NT2/D1 (cell line): ENCODE measurements around the gene GPC6.

Experiments used
- SUZ12 ChIP-seq: IDR thresholded peaks from 2 replicates; pipeline ENCODE4 v1.6.1; 2011; ENCODE audit not compliant: insufficient read length, insufficient read depth; ENCODE audit errors: extremely low read depth
- YY1 ChIP-seq: IDR thresholded peaks from 2 replicates; pipeline ENCODE4 v1.6.1; 2011; ENCODE audit not compliant: insufficient read length, insufficient read depth
- ZNF274 ChIP-seq: IDR thresholded peaks from 2 replicates; pipeline ENCODE4 v1.6.1; 2011; ENCODE audit warnings: mild to moderate bottlenecking, low read depth, low read length

GRCh38 chr13:93199856-93200255, 26.8 kb upstream of the GPC6 start:
- TF ChIP-seq YY1 (no peak), ZNF274 (no peak), SUZ12 (no peak)
